ELR (cell line): ENCODE data around the gene PCNA.
"Not testable (repeated sequence)": the region's sequence is repeated elsewhere in the genome, so short reads cannot be mapped to it uniquely, and the experiment has no call there.

Experiments
- DNase-seq: peaks from one replicate; pipeline ENCODE4 v3.0.0-alpha.2; 2015; ENCODE audit warnings: low read depth

Gene PCNA

GRCh38 chr20:5096463-5096862 lies 23.3 kb downstream of the PCNA start:
- DNase-seq = no peak

GRCh38 chr20:5095931-5096330 lies 23.8 kb downstream of the PCNA start:
- DNase-seq = no peak

DNA sequence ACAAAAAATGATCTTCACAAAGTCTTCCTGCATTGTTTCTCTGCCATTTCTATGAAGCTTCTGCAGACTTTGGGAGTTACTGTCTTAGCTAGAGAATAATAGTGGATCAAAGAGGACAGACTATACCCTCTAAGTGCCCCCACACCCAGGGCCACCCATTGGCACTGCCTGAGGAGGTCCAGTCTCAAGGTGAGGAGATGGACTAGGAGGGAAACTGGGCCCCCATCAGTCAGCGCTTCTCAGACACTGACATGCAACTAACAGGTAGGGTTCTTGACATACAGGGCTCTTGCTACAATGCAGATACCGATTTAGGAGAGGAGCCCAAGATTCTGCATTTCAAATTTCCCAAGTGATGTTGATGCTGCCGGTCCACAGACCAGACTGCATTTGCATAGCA lies 24.3 kb downstream of the PCNA start:
- no peak for DNase-seq

- DNase-seq = no peak
Measured at GRCh38 chr20:5092765-5093339, 26.9 kb downstream of the PCNA start.

DNA sequence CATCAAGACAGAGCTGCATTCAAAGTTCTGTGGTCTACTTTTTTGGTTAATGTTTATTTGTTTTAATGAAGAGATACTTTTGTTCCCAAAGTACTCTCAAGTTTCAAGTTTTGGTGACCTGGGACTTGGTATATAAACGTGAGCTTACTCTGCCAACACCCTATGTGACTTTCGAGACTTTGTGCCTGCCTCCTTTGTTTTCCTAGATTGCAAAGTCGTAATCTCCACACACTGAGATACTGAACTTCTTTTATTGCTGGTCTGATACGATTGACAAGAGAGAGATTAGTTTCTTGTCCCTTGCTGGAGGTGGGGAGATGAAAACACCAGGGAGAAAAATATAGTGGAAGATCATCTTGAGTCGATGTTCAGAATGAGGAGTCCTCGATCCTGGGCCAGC lies 27.9 kb downstream of the PCNA start:
- no peak for DNase-seq

GRCh38 chr20:5090191-5090590 lies 29.6 kb downstream of the PCNA start:
- no peak for DNase-seq

- no peak for DNase-seq
Measured at GRCh38 chr20:5088688-5089087, 31.1 kb downstream of the PCNA start.

DNA sequence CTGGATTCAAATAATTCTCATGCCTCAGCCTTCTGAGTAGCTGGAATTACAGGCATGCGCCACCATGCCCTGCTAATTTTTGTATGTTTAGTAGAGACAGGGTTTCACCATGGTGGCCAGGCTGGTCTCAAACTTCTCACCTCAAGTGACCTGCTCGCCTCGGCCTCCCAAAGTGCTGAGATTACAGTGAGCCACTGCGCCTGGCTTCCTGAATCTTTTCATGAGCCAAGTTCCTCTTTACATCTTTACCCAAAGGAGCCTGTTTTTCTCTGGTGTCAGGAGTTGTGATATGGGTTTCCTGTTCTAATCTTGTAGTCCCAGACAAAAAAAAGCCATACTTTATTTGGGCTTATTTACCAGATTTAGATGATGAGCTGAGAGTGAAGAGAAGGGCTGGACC lies 34.4 kb downstream of the PCNA start:
- DNase-seq = no peak

DNA sequence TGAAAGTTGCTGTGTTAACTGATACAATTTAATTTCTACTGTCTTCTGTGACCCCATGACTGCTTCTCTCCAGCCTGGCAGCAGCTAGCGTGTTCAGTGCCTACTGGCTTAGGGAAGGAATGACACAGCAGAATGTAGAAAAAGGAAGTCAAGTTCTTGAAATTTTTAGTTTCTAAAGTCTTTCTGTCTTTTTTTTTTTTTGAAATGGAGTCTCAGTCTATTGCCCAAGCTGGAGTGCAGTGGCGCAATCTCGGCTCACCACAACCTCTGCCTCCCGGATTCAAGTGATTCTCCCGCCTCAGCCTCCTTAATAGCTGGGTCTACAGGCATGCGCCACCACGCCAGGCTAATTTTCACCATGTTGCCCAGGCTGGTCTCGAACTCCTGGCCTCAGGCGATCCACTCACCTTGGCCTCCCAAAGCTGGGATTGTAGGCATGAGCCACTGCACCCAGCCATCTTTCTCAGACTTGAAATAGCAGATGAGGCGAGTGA lies 39.3 kb downstream of the PCNA start:
- DNase-seq = no peak

DNA sequence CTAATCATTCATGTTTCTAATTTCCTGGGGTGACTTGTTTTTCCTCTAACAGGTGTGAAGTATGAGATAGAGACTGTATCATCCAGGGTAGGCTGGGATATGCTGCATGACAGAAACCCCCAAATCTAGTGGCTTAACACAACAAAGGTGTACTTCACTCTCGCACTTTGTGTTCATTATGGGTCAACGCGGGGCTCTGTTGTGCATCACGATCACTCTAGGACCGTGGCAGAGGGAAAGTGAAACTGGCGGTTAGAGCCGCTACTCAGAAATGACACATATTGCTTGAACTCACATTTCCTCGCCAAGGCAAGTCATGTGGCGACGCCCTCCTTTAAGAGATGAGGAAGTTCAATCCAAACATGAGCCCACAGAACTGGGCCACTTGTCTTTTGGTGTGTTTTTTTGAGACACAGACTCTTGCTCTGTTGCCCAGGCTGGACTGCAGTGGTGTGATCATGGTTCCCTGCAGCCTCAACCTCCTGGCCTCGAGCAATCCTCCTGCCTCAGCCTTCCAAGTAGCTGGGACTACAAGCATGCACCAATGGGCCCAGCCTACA lies 41.3 kb downstream of the PCNA start:
- DNase-seq = peak; percentile 36

DNA sequence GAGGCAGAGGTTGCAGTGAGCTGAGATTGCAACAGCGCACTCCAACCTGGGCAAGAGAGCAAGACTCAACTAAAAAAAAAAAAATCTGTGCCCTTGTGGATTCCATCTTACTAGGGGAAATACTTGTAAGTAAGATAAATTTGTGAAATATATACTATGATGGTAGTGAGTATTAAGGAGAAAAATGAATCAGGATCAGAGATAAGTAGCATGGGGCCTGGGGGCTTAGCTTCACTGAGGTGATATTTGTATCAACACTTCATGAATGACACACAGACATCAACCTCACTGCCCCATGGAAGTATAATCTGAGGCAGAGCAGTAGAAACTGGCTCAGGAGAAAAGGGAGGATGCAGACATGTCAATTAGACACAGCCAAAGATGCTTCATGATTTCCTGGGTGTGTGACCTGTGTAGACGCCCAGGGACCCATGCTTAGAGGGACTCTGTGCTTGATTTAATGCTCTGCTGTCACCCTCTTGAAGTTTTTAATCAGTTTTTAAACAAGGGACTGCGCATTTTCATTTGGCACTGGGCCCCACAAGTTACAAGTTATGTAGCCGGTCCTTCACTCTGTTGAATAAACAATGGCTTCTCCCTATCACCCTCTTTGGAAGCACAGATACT lies 41.9 kb downstream of the PCNA start:
- DNase-seq = no peak

GRCh38 chr20:5076913-5077312 lies 42.8 kb downstream of the PCNA start:
- DNase-seq = not testable (repeated sequence)

- no peak for DNase-seq
Measured at GRCh38 chr20:5074232-5074674, 45.5 kb downstream of the PCNA start.

DNA sequence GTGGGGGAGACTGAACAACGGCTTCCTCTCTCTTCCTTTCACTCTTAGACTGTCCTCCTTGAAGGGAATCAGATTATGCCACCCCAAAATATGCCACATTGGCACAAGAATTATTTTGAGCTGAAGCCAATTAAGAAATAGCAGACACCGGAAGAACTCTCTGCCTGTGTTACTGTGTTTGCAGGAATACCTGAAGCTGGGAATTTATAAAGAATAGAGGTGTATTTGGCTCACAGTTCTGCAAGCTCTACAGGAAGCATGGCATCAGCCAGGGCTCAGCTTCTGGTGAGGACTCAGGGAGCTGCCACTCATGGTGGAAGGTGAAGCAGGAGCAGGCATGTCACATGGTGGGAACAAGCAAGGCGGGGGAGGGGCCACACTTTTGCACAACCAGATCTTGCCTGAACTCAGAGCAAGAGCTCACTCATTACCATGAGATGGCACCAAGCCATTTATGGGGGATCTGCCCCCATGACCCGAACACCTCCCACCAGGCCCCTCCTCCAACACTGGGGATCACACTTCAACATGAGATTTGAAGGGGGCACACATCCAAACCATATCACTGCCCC lies 46.0 kb downstream of the PCNA start:
- no peak for DNase-seq

GRCh38 chr20:5072756-5073659 lies 46.8 kb downstream of the PCNA start:
- DNase-seq = peak; percentile 64

DNA sequence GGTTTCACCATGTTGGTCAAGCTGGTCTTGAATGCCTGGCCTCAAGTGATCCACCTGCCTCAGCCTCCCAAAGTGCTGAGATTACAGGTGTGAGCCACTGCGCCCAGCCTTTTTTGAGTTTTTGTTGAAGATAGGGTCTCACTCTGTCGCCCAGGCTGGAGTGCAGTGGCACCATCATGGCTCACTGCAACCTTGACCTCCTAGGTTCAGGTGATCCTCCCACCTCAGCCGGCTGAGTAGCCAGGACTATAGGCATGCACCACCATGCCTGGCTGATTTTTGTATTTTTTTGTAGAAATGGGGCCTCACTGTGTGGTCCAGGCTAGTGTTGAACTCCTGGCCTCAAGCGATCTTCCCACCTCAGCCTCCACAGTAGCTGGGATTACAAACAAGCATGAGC lies 47.8 kb downstream of the PCNA start:
- not testable (repeated sequence) for DNase-seq

DNA sequence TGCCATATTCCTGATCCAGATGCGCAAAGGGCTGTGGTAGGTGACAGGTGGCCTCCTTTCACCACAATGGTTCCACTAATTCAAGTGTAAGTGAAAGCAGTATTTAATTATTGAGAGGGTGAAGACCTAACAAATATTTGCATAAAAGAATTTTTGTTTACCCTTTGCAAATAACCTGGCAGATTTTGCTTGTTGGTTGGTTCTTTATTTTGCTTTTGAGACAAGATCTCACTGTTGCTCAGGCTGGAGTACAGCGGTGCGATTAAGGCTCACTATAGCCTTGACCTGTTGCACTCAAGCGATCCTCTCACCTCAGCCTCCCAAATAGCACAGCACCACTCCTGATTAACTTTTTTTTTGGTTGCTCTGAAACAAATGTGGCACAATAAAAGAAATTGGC lies 49.2 kb downstream of the PCNA start:
- DNase-seq = no peak

DNA sequence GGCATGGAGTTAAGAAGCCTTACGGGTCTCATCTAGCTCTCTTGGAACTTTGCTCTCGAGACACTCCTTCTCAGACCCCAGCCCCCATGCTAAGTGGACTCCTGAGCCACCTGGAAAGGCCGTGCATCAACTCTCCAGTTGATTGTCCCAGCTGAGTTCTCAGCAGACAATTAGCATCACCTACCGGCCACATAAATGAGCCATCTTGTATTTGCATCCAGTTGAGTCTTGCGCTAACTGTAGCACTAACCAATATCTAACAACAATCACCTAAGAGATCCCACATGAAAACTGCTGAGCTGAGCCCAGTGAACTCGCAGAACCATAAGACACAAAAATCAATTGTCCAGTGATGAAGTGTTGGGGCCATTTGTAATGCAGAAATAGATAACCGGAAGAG lies 49.7 kb downstream of the PCNA start:
- no peak for DNase-seq

- no peak for DNase-seq
Measured at GRCh38 chr20:5069141-5069806, 50.5 kb downstream of the PCNA start.

- DNase-seq = no peak
Measured at GRCh38 chr20:5067877-5068645, 51.7 kb downstream of the PCNA start.

GRCh38 chr20:5065879-5066383 lies 53.8 kb downstream of the PCNA start:
- peak; percentile 97 for DNase-seq
